ENCODE results near the gene GTPBP2. TPM values are rescaled to one million over a fixed set of nuclear protein-coding genes. Genes with fewer than 3 reads are reported as not detected.

Gene GTPBP2
- total and polyA plus RNA-seq, 12 donors: 19.5 to 37.9 (median 25.5) TPM

- intact Hi-C loops (cut with DNase I): no loop called here
- 90 to 94% methylated on average over 8 of the region's 8 CpGs for WGBS, 2 donors
- Histone ChIP-seq H3K36me3 (peaks cover 0 to 60% (median 34%) of the 10 kb centered on the region in 9 donors), H3K4me3 (no peak overlapping the region), H3K9me3 (no peaks in the 10 kb centered on the region), H3K4me1 (peaks cover 26 to 51% (median 41%) of the 10 kb centered on the region in 9 donors), H3K27ac (peak overlapping the region in 6 of 10 donors; percentile 65 to 85 (median 81)), H3K27me3 (no peaks in the 10 kb centered on the region)
- DNase-seq (no peak), ATAC-seq (no peak)
- TF ChIP-seq CTCF (IDR thresholded peaks at IDR 0.05): no peak
Observed at GRCh38 chr6:43671011-43671800, 42.1 kb upstream of the GTPBP2 start.

GRCh38 chr6:43670623-43670986 is 41.5 kb upstream of the GTPBP2 start:
- H3K4me3 ChIP-seq: no peak overlapping the region
- TF ChIP-seq CTCF (IDR thresholded peaks at IDR 0.05): no peak
- ATAC-seq (no peak), DNase-seq (no peak)
- 96 to 98% methylated on average over 6 of the region's 6 CpGs for WGBS, 2 donors
- no peaks in the 10 kb centered on the region for H3K27me3 ChIP-seq
- peak overlapping the region in 9 of 10 donors; percentile 19 to 85 (median 79) for H3K27ac ChIP-seq
- intact Hi-C loops (cut with DNase I): no loop called here
- H3K36me3 ChIP-seq: peaks cover 0 to 54% (median 33%) of the 10 kb centered on the region in 9 donors
- H3K4me1 ChIP-seq: peaks cover 26 to 49% (median 41%) of the 10 kb centered on the region in 9 donors
- no peaks in the 10 kb centered on the region for H3K9me3 ChIP-seq

GRCh38 chr6:43669922-43670622 is 41.0 kb upstream of the GTPBP2 start:
- H3K9me3 ChIP-seq: no peaks in the 10 kb centered on the region
- peaks cover 26 to 49% (median 41%) of the 10 kb centered on the region in 9 donors for H3K4me1 ChIP-seq
- no peak overlapping the region for H3K4me3 ChIP-seq
- intact Hi-C loops (cut with DNase I): loop anchor here (2.0 to 10.0 kb wide), 13 partner anchors 47 to 409 kb away; partner anchors contain the start of gene VEGFA (in 1 of the 10)
- H3K27me3 ChIP-seq: no peaks in the 10 kb centered on the region
- WGBS, 2 donors: 79% methylated on average over 6 of the region's 6 CpGs
- H3K27ac ChIP-seq: peak overlapping the region; percentile 19 to 85 (median 78)
- DNase-seq (no peak), ATAC-seq (peak in 4 of 8 donors; percentile 0 to 16 (median 10))
- no peak for TF ChIP-seq CTCF (IDR thresholded peaks at IDR 0.05)
- H3K36me3 ChIP-seq: peaks cover 0 to 48% (median 29%) of the 10 kb centered on the region in 9 donors

Data from heart right ventricle (tissue), 16 donors.